ENCODE measurements around the gene PTPN4.

DNA sequence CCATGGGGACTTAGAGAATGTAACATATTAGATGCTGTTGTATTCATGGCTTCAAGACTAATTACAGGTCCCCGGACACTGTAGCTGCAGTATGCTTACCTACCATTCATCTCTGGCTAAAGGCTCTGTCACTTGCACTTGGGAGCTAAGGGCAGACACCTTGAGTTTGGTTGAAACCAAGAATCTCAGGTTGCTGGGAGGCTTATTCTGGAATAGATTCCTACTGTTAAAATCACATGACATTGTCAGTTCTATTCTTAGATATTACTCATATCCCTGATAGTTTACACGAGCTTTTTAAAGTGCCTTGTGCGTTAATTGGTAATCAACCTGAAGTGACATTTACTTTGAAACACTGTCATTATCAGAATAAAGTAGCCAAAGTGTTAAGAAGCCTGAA, 180.2 kb downstream of the PTPN4 start:
- TF ChIP-seq, protein P1, sequence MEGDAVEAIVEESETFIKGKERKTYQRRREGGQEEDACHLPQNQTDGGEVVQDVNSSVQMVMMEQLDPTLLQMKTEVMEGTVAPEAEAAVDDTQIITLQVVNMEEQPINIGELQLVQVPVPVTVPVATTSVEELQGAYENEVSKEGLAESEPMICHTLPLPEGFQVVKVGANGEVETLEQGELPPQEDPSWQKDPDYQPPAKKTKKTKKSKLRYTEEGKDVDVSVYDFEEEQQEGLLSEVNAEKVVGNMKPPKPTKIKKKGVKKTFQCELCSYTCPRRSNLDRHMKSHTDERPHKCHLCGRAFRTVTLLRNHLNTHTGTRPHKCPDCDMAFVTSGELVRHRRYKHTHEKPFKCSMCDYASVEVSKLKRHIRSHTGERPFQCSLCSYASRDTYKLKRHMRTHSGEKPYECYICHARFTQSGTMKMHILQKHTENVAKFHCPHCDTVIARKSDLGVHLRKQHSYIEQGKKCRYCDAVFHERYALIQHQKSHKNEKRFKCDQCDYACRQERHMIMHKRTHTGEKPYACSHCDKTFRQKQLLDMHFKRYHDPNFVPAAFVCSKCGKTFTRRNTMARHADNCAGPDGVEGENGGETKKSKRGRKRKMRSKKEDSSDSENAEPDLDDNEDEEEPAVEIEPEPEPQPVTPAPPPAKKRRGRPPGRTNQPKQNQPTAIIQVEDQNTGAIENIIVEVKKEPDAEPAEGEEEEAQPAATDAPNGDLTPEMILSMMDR (conservative IDR thresholded peaks at IDR 0.05; ENCODE audit: low read depth in 2 of 2) = no peak
- no peak for TF ChIP-seq CREB1 (CRISPR knock-in tag; IDR thresholded peaks at IDR 0.05; ENCODE audit: low read depth)
- TF ChIP-seq ZNF331 (CRISPR knock-in tag; IDR thresholded peaks at IDR 0.05; ENCODE audit: low read depth) = no peak
- no peak for TF ChIP-seq EZH2 (IDR thresholded peaks at IDR 0.05; ENCODE audit: low read depth, unreplicated experiment)
- TF ChIP-seq, protein P2, sequence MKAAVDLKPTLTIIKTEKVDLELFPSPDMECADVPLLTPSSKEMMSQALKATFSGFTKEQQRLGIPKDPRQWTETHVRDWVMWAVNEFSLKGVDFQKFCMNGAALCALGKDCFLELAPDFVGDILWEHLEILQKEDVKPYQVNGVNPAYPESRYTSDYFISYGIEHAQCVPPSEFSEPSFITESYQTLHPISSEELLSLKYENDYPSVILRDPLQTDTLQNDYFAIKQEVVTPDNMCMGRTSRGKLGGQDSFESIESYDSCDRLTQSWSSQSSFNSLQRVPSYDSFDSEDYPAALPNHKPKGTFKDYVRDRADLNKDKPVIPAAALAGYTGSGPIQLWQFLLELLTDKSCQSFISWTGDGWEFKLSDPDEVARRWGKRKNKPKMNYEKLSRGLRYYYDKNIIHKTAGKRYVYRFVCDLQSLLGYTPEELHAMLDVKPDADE (IDR thresholded peaks at IDR 0.05) = no peak
- TF ChIP-seq, protein P3, sequence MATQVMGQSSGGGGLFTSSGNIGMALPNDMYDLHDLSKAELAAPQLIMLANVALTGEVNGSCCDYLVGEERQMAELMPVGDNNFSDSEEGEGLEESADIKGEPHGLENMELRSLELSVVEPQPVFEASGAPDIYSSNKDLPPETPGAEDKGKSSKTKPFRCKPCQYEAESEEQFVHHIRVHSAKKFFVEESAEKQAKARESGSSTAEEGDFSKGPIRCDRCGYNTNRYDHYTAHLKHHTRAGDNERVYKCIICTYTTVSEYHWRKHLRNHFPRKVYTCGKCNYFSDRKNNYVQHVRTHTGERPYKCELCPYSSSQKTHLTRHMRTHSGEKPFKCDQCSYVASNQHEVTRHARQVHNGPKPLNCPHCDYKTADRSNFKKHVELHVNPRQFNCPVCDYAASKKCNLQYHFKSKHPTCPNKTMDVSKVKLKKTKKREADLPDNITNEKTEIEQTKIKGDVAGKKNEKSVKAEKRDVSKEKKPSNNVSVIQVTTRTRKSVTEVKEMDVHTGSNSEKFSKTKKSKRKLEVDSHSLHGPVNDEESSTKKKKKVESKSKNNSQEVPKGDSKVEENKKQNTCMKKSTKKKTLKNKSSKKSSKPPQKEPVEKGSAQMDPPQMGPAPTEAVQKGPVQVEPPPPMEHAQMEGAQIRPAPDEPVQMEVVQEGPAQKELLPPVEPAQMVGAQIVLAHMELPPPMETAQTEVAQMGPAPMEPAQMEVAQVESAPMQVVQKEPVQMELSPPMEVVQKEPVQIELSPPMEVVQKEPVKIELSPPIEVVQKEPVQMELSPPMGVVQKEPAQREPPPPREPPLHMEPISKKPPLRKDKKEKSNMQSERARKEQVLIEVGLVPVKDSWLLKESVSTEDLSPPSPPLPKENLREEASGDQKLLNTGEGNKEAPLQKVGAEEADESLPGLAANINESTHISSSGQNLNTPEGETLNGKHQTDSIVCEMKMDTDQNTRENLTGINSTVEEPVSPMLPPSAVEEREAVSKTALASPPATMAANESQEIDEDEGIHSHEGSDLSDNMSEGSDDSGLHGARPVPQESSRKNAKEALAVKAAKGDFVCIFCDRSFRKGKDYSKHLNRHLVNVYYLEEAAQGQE (IDR thresholded peaks at IDR 0.05; ENCODE audit: unreplicated experiment) = no peak
- TF ChIP-seq POLR2AphosphoS5 (IDR thresholded peaks at IDR 0.05; ENCODE audit: low read depth) = no peak
- no peak for TF ChIP-seq JUNB (IDR thresholded peaks at IDR 0.05; ENCODE audit: unreplicated experiment)
- TF ChIP-seq EZH2phosphoT487 (IDR thresholded peaks at IDR 0.05; ENCODE audit: unreplicated experiment) = no peak
- no peak for TF ChIP-seq NANOG (IDR thresholded peaks at IDR 0.05; ENCODE audit: borderline replicate concordance)
- no peak for TF ChIP-seq STAT1 (IDR thresholded peaks at IDR 0.05; ENCODE audit: unreplicated experiment)
- TF ChIP-seq, protein P4, sequence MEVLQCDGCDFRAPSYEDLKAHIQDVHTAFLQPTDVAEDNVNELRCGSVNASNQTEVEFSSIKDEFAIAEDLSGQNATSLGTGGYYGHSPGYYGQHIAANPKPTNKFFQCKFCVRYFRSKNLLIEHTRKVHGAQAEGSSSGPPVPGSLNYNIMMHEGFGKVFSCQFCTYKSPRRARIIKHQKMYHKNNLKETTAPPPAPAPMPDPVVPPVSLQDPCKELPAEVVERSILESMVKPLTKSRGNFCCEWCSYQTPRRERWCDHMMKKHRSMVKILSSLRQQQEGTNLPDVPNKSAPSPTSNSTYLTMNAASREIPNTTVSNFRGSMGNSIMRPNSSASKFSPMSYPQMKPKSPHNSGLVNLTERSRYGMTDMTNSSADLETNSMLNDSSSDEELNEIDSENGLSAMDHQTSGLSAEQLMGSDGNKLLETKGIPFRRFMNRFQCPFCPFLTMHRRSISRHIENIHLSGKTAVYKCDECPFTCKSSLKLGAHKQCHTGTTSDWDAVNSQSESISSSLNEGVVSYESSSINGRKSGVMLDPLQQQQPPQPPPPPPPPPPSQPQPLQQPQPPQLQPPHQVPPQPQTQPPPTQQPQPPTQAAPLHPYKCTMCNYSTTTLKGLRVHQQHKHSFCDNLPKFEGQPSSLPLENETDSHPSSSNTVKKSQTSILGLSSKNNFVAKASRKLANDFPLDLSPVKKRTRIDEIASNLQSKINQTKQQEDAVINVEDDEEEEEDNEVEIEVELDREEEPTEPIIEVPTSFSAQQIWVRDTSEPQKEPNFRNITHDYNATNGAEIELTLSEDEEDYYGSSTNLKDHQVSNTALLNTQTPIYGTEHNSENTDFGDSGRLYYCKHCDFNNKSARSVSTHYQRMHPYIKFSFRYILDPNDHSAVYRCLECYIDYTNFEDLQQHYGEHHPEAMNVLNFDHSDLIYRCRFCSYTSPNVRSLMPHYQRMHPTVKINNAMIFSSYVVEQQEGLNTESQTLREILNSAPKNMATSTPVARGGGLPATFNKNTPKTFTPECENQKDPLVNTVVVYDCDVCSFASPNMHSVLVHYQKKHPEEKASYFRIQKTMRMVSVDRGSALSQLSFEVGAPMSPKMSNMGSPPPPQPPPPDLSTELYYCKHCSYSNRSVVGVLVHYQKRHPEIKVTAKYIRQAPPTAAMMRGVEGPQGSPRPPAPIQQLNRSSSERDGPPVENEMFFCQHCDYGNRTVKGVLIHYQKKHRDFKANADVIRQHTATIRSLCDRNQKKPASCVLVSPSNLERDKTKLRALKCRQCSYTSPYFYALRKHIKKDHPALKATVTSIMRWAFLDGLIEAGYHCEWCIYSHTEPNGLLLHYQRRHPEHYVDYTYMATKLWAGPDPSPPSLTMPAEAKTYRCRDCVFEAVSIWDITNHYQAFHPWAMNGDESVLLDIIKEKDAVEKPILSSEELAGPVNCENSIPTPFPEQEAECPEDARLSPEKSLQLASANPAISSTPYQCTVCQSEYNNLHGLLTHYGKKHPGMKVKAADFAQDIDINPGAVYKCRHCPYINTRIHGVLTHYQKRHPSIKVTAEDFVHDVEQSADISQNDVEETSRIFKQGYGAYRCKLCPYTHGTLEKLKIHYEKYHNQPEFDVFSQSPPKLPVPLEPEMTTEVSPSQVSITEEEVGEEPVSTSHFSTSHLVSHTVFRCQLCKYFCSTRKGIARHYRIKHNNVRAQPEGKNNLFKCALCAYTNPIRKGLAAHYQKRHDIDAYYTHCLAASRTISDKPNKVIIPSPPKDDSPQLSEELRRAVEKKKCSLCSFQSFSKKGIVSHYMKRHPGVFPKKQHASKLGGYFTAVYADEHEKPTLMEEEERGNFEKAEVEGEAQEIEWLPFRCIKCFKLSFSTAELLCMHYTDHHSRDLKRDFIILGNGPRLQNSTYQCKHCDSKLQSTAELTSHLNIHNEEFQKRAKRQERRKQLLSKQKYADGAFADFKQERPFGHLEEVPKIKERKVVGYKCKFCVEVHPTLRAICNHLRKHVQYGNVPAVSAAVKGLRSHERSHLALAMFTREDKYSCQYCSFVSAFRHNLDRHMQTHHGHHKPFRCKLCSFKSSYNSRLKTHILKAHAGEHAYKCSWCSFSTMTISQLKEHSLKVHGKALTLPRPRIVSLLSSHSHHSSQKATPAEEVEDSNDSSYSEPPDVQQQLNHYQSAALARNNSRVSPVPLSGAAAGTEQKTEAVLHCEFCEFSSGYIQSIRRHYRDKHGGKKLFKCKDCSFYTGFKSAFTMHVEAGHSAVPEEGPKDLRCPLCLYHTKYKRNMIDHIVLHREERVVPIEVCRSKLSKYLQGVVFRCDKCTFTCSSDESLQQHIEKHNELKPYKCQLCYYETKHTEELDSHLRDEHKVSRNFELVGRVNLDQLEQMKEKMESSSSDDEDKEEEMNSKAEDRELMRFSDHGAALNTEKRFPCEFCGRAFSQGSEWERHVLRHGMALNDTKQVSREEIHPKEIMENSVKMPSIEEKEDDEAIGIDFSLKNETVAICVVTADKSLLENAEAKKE (CRISPR knock-in tag; IDR thresholded peaks at IDR 0.05) = no peak

All from GM23338 (cell line).